Measurements from ENCODE around the gene ARFIP1. TPM values are rescaled to one million over a fixed set of nuclear protein-coding genes. Genes with fewer than 3 reads are reported as not detected.
"Not testable (repeated sequence)": the region's sequence is repeated elsewhere in the genome, so short reads cannot be mapped to it uniquely, and the experiment has no call there.

The ARFIP1 gene
- total RNA-seq, 4 donors from 2014 or later = 34.3 to 45.1 (median 42.1) TPM

GRCh38 chr4:152860046-152860445, 80.3 kb downstream of the ARFIP1 start:
- Histone ChIP-seq H3K27me3 (no peaks in the 10 kb centered on the region), H3K36me3 (no peaks in the 10 kb centered on the region), H3K4me3 (replicated peaks in 1 of 3) (no peak overlapping the region), H3K4me1 (peaks cover 4 to 13% of the 10 kb centered on the region in 2 donors), H3K27ac (no peak overlapping the region), H3K9me3 (no peaks in the 10 kb centered on the region)
- DNase-seq = no peak
- intact Hi-C loops (cut with DNase I) = no loop called here
- TF ChIP-seq POLR2A (IDR thresholded peaks at IDR 0.05) (no peak), CTCF (IDR thresholded peaks at IDR 0.05) (no peak)

GRCh38 chr4:152862608-152863007, 82.9 kb downstream of the ARFIP1 start:
- 99% methylated on average over 1 of the region's 1 CpG for WGBS, 2 donors
- DNase-seq = no peak
- intact Hi-C loops (cut with DNase I) = no loop called here
- H3K36me3 ChIP-seq = no peaks in the 10 kb centered on the region
- H3K4me1 ChIP-seq = no peaks in the 10 kb centered on the region
- no peak for TF ChIP-seq CTCF (IDR thresholded peaks at IDR 0.05)
- no peak for TF ChIP-seq POLR2A (IDR thresholded peaks at IDR 0.05)
- H3K27me3 ChIP-seq = no peaks in the 10 kb centered on the region
- H3K27ac ChIP-seq = no peak overlapping the region
- H3K9me3 ChIP-seq = no peaks in the 10 kb centered on the region
- no peak overlapping the region for H3K4me3 ChIP-seq (replicated peaks in 1 of 3)

- Histone ChIP-seq H3K27me3 (no peaks in the 10 kb centered on the region), H3K4me1 (no peaks in the 10 kb centered on the region), H3K36me3 (no peaks in the 10 kb centered on the region), H3K4me3 (replicated peaks in 1 of 3) (no peak overlapping the region), H3K27ac (no peak overlapping the region), H3K9me3 (no peaks in the 10 kb centered on the region)
- no peak for TF ChIP-seq POLR2A (IDR thresholded peaks at IDR 0.05)
- TF ChIP-seq CTCF (IDR thresholded peaks at IDR 0.05) = no peak
- WGBS, 2 donors = 89 to 96% methylated on average over 2 of the region's 2 CpGs
- DNase-seq = no peak
- intact Hi-C loops (cut with DNase I) = no loop called here
Observed at GRCh38 chr4:152864361-152864760, 84.6 kb downstream of the ARFIP1 start.

GRCh38 chr4:152866432-152866993, 86.8 kb downstream of the ARFIP1 start:
- WGBS, 2 donors = 96 to 97% methylated on average over 9 to 10 of the region's 44 CpGs

GRCh38 chr4:152870606-152871005, 90.9 kb downstream of the ARFIP1 start:
- Histone ChIP-seq H3K4me1 (no peaks in the 10 kb centered on the region), H3K27me3 (no peaks in the 10 kb centered on the region), H3K36me3 (no peaks in the 10 kb centered on the region), H3K4me3 (replicated peaks in 1 of 3) (no peak overlapping the region), H3K9me3 (no peaks in the 10 kb centered on the region), H3K27ac (no peak overlapping the region)
- intact Hi-C loops (cut with DNase I) = no loop called here
- DNase-seq = no peak
- 71 to 88% methylated on average over 2 of the region's 2 CpGs for WGBS, 2 donors
- no peak for TF ChIP-seq CTCF (IDR thresholded peaks at IDR 0.05)
- no peak for TF ChIP-seq POLR2A (IDR thresholded peaks at IDR 0.05)

More at GRCh38 chr4:152866432-152866993, 86.8 kb downstream of the ARFIP1 start:
- H3K4me3 ChIP-seq (replicated peaks in 1 of 3); H3K27me3 ChIP-seq; H3K27ac ChIP-seq; H3K9me3 ChIP-seq; intact Hi-C loops (cut with DNase I); H3K4me1 ChIP-seq; DNase-seq; H3K36me3 ChIP-seq: not testable (repeated sequence)

- intact Hi-C loops (cut with DNase I) = no loop called here
- TF ChIP-seq POLR2A (IDR thresholded peaks at IDR 0.05) = no peak
Observed at GRCh38 chr4:152875261-152875660, 95.5 kb downstream of the ARFIP1 start.

More at GRCh38 chr4:152875261-152875660, 95.5 kb downstream of the ARFIP1 start:
- Histone ChIP-seq H3K4me1 (no peaks in the 10 kb centered on the region), H3K4me3 (replicated peaks in 1 of 3) (no peak overlapping the region), H3K27ac (no peak overlapping the region), H3K27me3 (no peaks in the 10 kb centered on the region), H3K9me3 (no peaks in the 10 kb centered on the region), H3K36me3 (no peaks in the 10 kb centered on the region)
- DNase-seq = no peak
